MCF 10A (cell line): ENCODE results near the gene GABRA5. TPM values are rescaled to one million over a fixed set of nuclear protein-coding genes. Genes with fewer than 3 reads are reported as not detected.

ENCODE experiments used
- BruUV-seq: library from RNA; stranded (reverse); fragments of 400-500 nt; replicated peaks from 2 replicates; lab custom pipeline; 2021; lab: Mats Ljungman, UMichigan
- CTCF ChIA-PET: fragments of 300-600 bp; sonication (Branson Sonifier 250); formaldehyde crosslinking; extraction: SDS; loops from one replicate; lab custom pipeline; 2021; ENCODE audit warnings: antibody characterized with exemption, inconsistent platforms; lab: Yijun Ruan, JAX
- POLR2A ChIA-PET: fragments of 300-600, 350-650 bp; sonication (Branson Sonifier 250); formaldehyde crosslinking; extraction: SDS; loops from one replicate; lab custom pipeline; 2020; ENCODE audit warnings: antibody characterized with exemption, inconsistent platforms; lab: Yijun Ruan, JAX
- DNase-seq: peaks from one replicate; pipeline ENCODE4 v3.0.0-alpha.2; 2018; ENCODE audit not compliant: unreplicated experiment
- H3K27ac Mint-ChIP-seq: one replicate; pipeline ENCODE4 v1.8.0; 2022; ENCODE audit warnings: mild to moderate bottlenecking, low read depth, mixed read lengths; ENCODE audit not compliant: unreplicated experiment
- H3K27me3 Mint-ChIP-seq: one replicate; pipeline ENCODE4 v1.8.0; 2022; ENCODE audit warnings: mixed read lengths; ENCODE audit not compliant: insufficient read depth, unreplicated experiment
- H3K36me3 Mint-ChIP-seq: one replicate; pipeline ENCODE4 v1.8.0; 2022; ENCODE audit warnings: mild to moderate bottlenecking, moderate library complexity, mixed read lengths; ENCODE audit not compliant: insufficient read depth, unreplicated experiment
- H3K4me1 Mint-ChIP-seq: one replicate; pipeline ENCODE4 v1.8.0; 2022; ENCODE audit warnings: mixed read lengths; ENCODE audit not compliant: insufficient read depth, unreplicated experiment
- H3K4me3 Mint-ChIP-seq: one replicate; pipeline ENCODE4 v1.8.0; 2022; ENCODE audit warnings: mild to moderate bottlenecking, moderate library complexity, mixed read lengths; ENCODE audit not compliant: unreplicated experiment
- H3K9me3 Mint-ChIP-seq: one replicate; pipeline ENCODE4 v1.8.0; 2022; ENCODE audit warnings: mixed read lengths; ENCODE audit not compliant: unreplicated experiment
- intact Hi-C: fragments of 100-400 bp; cut with micrococcal nuclease; formaldehyde crosslinking; loops from 2 replicates; pipeline ENCODE4 v1.14.1; 2022
- total RNA-seq: library from RNA; stranded (reverse); gene quantifications from 2 replicates; pipeline ENCODE4 v1.2.3, GENCODE V29; 2022
- TF ChIP-seq, protein P1 (sequence below): fragments of 200-600 bp; IDR thresholded peaks from one replicate; pipeline ENCODE4 v1.8.0; 2022; ENCODE audit warnings: antibody characterized with exemption, mild to moderate bottlenecking; ENCODE audit not compliant: unreplicated experiment

Gene GABRA5
- total RNA-seq, 1 experiment from 2014 or later: not detected

DNA sequence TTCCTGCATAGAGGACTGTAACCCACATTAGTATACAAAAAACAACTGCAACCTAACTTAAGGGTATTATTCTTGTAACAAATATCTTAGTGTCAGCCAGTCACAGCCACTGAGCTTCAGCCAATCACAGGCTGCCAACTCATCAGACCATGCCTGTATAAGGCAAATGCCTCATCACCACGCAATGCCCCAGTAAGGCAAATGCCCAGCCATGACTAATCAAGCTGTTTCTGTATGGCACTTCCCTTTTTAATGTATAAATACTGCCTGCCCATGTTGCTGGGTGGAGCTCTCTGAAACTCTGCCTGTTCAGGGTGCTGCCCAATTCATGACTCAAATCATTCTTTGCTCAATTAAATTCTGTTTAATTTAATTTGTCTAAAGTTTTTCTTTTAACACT lies 18.4 kb upstream of the GABRA5 start:
- BruUV-seq: no TSS peak
- H3K36me3 Mint-ChIP-seq: no peaks in the 10 kb centered on the region
- peaks cover 36% of the 10 kb centered on the region for H3K9me3 Mint-ChIP-seq
- no peak for DNase-seq
- CTCF ChIA-PET: no interaction called here
- no peaks in the 10 kb centered on the region for H3K4me1 Mint-ChIP-seq
- POLR2A ChIA-PET: no interaction called here
- no peak overlapping the region for H3K4me3 Mint-ChIP-seq
- H3K27me3 Mint-ChIP-seq: no peaks in the 10 kb centered on the region
- H3K27ac Mint-ChIP-seq: no peak overlapping the region
- TF ChIP-seq, protein P1, sequence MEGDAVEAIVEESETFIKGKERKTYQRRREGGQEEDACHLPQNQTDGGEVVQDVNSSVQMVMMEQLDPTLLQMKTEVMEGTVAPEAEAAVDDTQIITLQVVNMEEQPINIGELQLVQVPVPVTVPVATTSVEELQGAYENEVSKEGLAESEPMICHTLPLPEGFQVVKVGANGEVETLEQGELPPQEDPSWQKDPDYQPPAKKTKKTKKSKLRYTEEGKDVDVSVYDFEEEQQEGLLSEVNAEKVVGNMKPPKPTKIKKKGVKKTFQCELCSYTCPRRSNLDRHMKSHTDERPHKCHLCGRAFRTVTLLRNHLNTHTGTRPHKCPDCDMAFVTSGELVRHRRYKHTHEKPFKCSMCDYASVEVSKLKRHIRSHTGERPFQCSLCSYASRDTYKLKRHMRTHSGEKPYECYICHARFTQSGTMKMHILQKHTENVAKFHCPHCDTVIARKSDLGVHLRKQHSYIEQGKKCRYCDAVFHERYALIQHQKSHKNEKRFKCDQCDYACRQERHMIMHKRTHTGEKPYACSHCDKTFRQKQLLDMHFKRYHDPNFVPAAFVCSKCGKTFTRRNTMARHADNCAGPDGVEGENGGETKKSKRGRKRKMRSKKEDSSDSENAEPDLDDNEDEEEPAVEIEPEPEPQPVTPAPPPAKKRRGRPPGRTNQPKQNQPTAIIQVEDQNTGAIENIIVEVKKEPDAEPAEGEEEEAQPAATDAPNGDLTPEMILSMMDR: no peak
- intact Hi-C loops: no loop called here

DNA sequence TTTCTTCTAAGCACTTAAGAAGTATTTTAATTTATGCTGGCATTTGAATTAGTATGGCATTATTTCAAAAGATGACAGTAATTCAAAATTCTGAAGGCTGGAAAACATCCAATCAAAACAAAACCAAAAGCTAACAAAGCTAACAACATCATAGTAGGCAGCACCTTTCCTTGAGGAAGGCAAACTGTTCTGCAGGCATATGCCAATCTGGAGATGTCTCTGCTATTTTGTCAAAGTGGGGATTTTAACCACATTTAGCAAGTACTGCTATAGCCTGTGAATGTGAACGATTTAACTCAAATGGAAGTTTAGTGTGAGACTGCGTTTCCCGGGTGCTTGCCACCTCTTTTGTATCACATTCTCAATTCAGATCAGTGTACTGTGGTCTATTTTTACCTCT lies 16.7 kb upstream of the GABRA5 start:
- DNase-seq: no peak
- H3K9me3 Mint-ChIP-seq: peaks cover 37% of the 10 kb centered on the region
- no peaks in the 10 kb centered on the region for H3K4me1 Mint-ChIP-seq
- H3K27ac Mint-ChIP-seq: no peak overlapping the region
- TF ChIP-seq, protein P1: no peak
- ChIA-PET POLR2A (no interaction called here), CTCF (no interaction called here)
- intact Hi-C loops: no loop called here
- no peaks in the 10 kb centered on the region for H3K27me3 Mint-ChIP-seq
- no peaks in the 10 kb centered on the region for H3K36me3 Mint-ChIP-seq
- BruUV-seq: no TSS peak
- no peak overlapping the region for H3K4me3 Mint-ChIP-seq

DNA sequence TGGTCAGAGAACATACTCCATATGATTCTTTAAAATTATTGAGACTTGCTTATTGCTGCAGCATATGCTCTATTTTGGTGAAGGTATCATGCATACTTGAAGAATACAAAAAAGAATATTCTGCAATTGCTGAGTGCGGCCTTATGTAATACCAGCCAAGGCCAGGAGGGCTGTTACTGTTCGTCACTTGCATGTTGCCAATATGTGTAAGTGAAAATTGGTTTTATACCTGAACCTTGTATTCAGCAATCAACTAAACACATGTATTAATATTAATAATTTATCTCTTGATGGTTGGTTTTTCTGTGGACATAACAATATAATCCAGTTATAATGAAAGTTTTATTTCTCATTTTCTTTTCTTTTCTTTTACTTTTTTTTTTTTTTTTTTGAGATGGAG lies 13.9 kb upstream of the GABRA5 start:
- Mint-ChIP-seq H3K9me3 (peaks cover 35% of the 10 kb centered on the region), H3K27ac (no peak overlapping the region), H3K36me3 (no peaks in the 10 kb centered on the region), H3K4me3 (no peak overlapping the region), H3K27me3 (no peaks in the 10 kb centered on the region), H3K4me1 (no peaks in the 10 kb centered on the region)
- BruUV-seq: no TSS peak
- CTCF ChIA-PET: no interaction called here
- intact Hi-C loops: no loop called here
- POLR2A ChIA-PET: no interaction called here
- TF ChIP-seq, protein P1: no peak
- DNase-seq: no peak

GRCh38 chr15:26854435-26854834 lies 12.4 kb upstream of the GABRA5 start:
- Mint-ChIP-seq H3K27ac (no peak overlapping the region), H3K27me3 (no peaks in the 10 kb centered on the region), H3K36me3 (no peaks in the 10 kb centered on the region), H3K9me3 (peaks cover 25% of the 10 kb centered on the region), H3K4me1 (no peaks in the 10 kb centered on the region), H3K4me3 (no peak overlapping the region)
- intact Hi-C loops: no loop called here
- POLR2A ChIA-PET: no interaction called here
- BruUV-seq: no TSS peak
- CTCF ChIA-PET: no interaction called here
- DNase-seq: no peak
- TF ChIP-seq, protein P1: no peak
